ENCODE measurements around the gene AKR1D1. TPM values are rescaled to one million over a fixed set of nuclear protein-coding genes. Genes with fewer than 3 reads are reported as not detected.

Gene AKR1D1
- total RNA-seq, 1 donor from 2014 or later, result not detected

- no peaks in the 10 kb centered on the region for H3K36me3 Mint-ChIP-seq
- DNase-seq (ENCODE audit: low spot score in 2 of 2, unreplicated experiment in 2 of 2), result no peak
- H3K4me1 Mint-ChIP-seq, result peaks cover 18% of the 10 kb centered on the region
- H3K4me3 Mint-ChIP-seq, result no peak overlapping the region
- TF ChIP-seq CTCF (IDR thresholded peaks at IDR 0.05; ENCODE audit: unreplicated experiment), result no peak
- no peaks in the 10 kb centered on the region for H3K9me3 Mint-ChIP-seq
- H3K27me3 Mint-ChIP-seq (ENCODE audit: low read depth), result no peaks in the 10 kb centered on the region
- no peak overlapping the region for H3K27ac Mint-ChIP-seq
These were observed 11.4 kb upstream of the AKR1D1 start for GRCh38 chr7:138064856-138065357.

- Mint-ChIP-seq H3K9me3 (no peaks in the 10 kb centered on the region), H3K36me3 (no peaks in the 10 kb centered on the region), H3K27me3 (ENCODE audit: low read depth) (no peaks in the 10 kb centered on the region), H3K27ac (no peak overlapping the region), H3K4me1 (peaks cover 13% of the 10 kb centered on the region), H3K4me3 (no peak overlapping the region)
- no peak for DNase-seq (ENCODE audit: low spot score in 2 of 2, unreplicated experiment in 2 of 2)
- TF ChIP-seq CTCF (IDR thresholded peaks at IDR 0.05; ENCODE audit: unreplicated experiment), result no peak
These were observed 10.4 kb upstream of the AKR1D1 start for GRCh38 chr7:138065827-138066226.

- H3K27ac Mint-ChIP-seq, result no peak overlapping the region
- H3K4me1 Mint-ChIP-seq, result peaks cover 11% of the 10 kb centered on the region
- no peak for DNase-seq (ENCODE audit: low spot score in 2 of 2, unreplicated experiment in 2 of 2)
- H3K27me3 Mint-ChIP-seq (ENCODE audit: low read depth), result no peaks in the 10 kb centered on the region
- no peaks in the 10 kb centered on the region for H3K36me3 Mint-ChIP-seq
- TF ChIP-seq CTCF (IDR thresholded peaks at IDR 0.05; ENCODE audit: unreplicated experiment), result no peak
- no peak overlapping the region for H3K4me3 Mint-ChIP-seq
- no peaks in the 10 kb centered on the region for H3K9me3 Mint-ChIP-seq
These were observed 9.3 kb upstream of the AKR1D1 start for GRCh38 chr7:138066954-138067394.

GRCh38 chr7:138067774-138068173 lies 8.5 kb upstream of the AKR1D1 start:
- H3K27me3 Mint-ChIP-seq (ENCODE audit: low read depth), result no peaks in the 10 kb centered on the region
- no peak overlapping the region for H3K27ac Mint-ChIP-seq
- no peak for TF ChIP-seq CTCF (IDR thresholded peaks at IDR 0.05; ENCODE audit: unreplicated experiment)
- H3K4me3 Mint-ChIP-seq, result no peak overlapping the region
- H3K36me3 Mint-ChIP-seq, result no peaks in the 10 kb centered on the region
- H3K9me3 Mint-ChIP-seq, result peaks cover 4% of the 10 kb centered on the region
- H3K4me1 Mint-ChIP-seq, result peaks cover 8% of the 10 kb centered on the region
- no peak for DNase-seq (ENCODE audit: low spot score in 2 of 2, unreplicated experiment in 2 of 2)

- Mint-ChIP-seq H3K27ac (no peak overlapping the region), H3K36me3 (no peaks in the 10 kb centered on the region), H3K4me1 (peaks cover 8% of the 10 kb centered on the region), H3K27me3 (ENCODE audit: low read depth) (no peaks in the 10 kb centered on the region), H3K4me3 (no peak overlapping the region), H3K9me3 (peaks cover 29% of the 10 kb centered on the region)
- no peak for TF ChIP-seq CTCF (IDR thresholded peaks at IDR 0.05; ENCODE audit: unreplicated experiment)
- DNase-seq (ENCODE audit: low spot score in 2 of 2, unreplicated experiment in 2 of 2), result no peak
These were observed 5.4 kb upstream of the AKR1D1 start for GRCh38 chr7:138070908-138071307.

GRCh38 chr7:138072726-138073125 lies 3.5 kb upstream of the AKR1D1 start:
- H3K36me3 Mint-ChIP-seq, result peaks cover 4% of the 10 kb centered on the region
- DNase-seq (ENCODE audit: low spot score in 2 of 2, unreplicated experiment in 2 of 2), result no peak
- TF ChIP-seq CTCF (IDR thresholded peaks at IDR 0.05; ENCODE audit: unreplicated experiment), result no peak
- peaks cover 6% of the 10 kb centered on the region for H3K4me1 Mint-ChIP-seq
- no peak overlapping the region for H3K27ac Mint-ChIP-seq
- H3K9me3 Mint-ChIP-seq, result peaks cover 39% of the 10 kb centered on the region
- no peaks in the 10 kb centered on the region for H3K27me3 Mint-ChIP-seq (ENCODE audit: low read depth)
- H3K4me3 Mint-ChIP-seq, result no peak overlapping the region
